ENCODE results near the gene KRTAP2-2. TPM values are rescaled to one million over a fixed set of nuclear protein-coding genes. Genes with fewer than 3 reads are reported as not detected.
"Not testable (repeated sequence)": the region's sequence is repeated elsewhere in the genome, so short reads cannot be mapped to it uniquely, and the experiment has no call there.

KRTAP2-2 gene
- total and polyA plus RNA-seq, 3 donors from 2014 or later = not detected

DNA sequence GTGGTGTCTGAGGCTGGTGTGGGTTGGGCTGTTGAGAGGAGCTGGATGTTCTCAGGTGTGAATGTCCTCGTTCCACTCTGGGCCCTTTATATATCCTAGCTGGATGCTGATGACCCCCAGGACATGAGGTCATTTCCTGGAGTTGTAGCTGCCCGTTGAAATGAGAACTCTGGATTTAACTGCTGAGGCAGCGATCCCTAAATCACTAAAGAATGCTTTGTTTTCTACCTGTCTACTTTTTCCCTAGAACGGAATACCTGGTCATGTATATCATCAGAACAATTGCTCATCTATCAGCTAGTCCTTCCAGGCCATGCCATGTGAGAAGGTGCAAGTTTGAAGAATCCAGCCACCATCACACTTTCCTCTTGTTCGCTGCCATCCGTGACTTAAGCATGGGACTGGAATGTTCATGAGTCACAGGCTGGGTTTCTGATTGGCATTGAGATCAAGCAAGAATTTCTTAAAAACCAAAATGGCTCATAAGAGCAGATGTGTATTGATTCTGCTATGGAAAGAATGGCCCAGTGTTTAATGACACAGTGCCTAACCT, 5.1 kb upstream of the KRTAP2-2 start, which contains the start of gene KRTAP2-3:
Gene KRTAP2-3, minus strand, starts transcription at position 63 of the 553 bp plus-strand sequence. CDS start 64 bp downstream, outside the sequence.
- Histone ChIP-seq H3K4me3 (no peak within 1 kb of the TSS), H3K36me3 (ENCODE audit: low read depth, missing control alignments) (no peaks in the 10 kb centered on the region), H3K4me1 (no peaks in the 10 kb centered on the region), H3K9me3 (no peaks in the 10 kb centered on the region), H3K27me3 (no peaks in the 10 kb centered on the region), H3K27ac (no peak within 1 kb of the TSS)
- 44 to 74% methylated on average over 6 of the region's 6 CpGs for WGBS, 2 donors
- intact Hi-C loops (cut with DNase I; ENCODE audit: low total_unique reads) = no loop called here
- DNase-seq = no peak
- TF ChIP-seq, protein P1, sequence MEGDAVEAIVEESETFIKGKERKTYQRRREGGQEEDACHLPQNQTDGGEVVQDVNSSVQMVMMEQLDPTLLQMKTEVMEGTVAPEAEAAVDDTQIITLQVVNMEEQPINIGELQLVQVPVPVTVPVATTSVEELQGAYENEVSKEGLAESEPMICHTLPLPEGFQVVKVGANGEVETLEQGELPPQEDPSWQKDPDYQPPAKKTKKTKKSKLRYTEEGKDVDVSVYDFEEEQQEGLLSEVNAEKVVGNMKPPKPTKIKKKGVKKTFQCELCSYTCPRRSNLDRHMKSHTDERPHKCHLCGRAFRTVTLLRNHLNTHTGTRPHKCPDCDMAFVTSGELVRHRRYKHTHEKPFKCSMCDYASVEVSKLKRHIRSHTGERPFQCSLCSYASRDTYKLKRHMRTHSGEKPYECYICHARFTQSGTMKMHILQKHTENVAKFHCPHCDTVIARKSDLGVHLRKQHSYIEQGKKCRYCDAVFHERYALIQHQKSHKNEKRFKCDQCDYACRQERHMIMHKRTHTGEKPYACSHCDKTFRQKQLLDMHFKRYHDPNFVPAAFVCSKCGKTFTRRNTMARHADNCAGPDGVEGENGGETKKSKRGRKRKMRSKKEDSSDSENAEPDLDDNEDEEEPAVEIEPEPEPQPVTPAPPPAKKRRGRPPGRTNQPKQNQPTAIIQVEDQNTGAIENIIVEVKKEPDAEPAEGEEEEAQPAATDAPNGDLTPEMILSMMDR (IDR thresholded peaks at IDR 0.05) = no peak
- TF ChIP-seq POLR2A (IDR thresholded peaks at IDR 0.05) = no peak

DNA sequence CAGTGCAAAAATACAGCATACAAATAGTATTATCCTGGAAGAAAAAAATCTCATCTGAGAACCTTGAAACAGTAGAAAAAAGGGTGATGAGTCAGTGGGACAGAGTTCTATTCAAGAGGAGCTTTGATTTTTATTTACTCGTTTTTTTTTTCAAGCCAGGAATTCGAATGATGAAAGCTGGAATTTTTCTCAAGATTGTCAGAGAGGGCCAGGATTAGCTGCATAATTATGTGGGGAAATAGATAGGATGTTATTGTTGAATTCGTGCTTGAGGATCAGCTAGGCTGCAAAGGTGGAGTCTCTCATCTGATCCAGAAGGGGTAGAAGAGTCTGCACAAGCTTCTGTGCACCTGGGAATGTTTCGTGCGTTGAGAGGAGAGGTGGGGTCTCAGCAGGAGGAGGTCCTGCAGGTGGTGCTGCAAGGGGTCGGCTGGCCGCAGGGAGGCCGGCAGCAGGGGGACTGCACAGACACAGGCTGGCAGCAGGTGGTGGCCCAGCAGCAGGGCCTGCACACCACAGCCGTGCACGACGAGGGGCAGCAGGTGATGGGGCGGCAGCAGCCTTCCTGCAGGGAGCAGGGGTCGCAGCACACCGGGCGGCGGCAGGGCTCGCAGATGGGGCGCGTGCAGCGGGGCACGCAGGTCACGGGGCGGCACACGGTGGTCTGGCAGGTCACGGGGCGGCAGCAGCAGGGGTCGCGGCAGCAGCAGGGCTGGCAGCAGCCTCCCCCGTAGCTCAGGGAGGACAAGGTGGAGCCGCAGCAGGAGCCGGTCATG, 4.4 kb upstream of the KRTAP2-2 start:
- H3K9me3 ChIP-seq; DNase-seq; intact Hi-C loops (cut with DNase I; ENCODE audit: low total_unique reads); H3K4me3 ChIP-seq; H3K27ac ChIP-seq; H3K4me1 ChIP-seq; H3K27me3 ChIP-seq; H3K36me3 ChIP-seq (ENCODE audit: low read depth, missing control alignments): not testable (repeated sequence)
- WGBS, 2 donors = 24 to 44% methylated on average over 8 to 9 of the region's 31 CpGs

DNA sequence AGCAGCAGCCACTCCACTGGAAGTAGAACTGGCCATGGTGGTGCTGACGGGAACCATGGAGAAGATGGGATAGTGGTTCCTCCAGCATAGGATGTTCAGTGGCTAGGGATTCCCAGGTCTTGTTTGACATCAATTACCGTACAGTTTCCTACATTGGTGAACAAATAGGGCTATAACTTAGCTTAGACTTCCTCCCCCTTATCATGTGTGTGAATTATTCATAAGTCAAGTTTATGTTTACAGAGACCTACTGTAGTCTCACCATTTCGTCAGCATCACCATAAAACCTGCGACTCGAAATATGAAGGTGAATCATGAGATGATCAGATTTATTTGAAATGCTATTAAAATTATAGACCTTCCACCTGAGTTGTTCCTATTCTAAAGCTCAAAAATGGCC, 3.7 kb upstream of the KRTAP2-2 start:
- TF ChIP-seq POLR2A (IDR thresholded peaks at IDR 0.05) = no peak
- TF ChIP-seq, protein P1 (IDR thresholded peaks at IDR 0.05) = no peak
- Histone ChIP-seq H3K9me3 (no peaks in the 10 kb centered on the region), H3K27ac (no peak overlapping the region), H3K4me1 (no peaks in the 10 kb centered on the region), H3K4me3 (no peak overlapping the region), H3K36me3 (ENCODE audit: low read depth, missing control alignments) (no peaks in the 10 kb centered on the region), H3K27me3 (no peaks in the 10 kb centered on the region)
- no peak for DNase-seq
- WGBS, 2 donors = 83 to 96% methylated on average over 5 of the region's 5 CpGs
- intact Hi-C loops (cut with DNase I; ENCODE audit: low total_unique reads) = no loop called here

DNA sequence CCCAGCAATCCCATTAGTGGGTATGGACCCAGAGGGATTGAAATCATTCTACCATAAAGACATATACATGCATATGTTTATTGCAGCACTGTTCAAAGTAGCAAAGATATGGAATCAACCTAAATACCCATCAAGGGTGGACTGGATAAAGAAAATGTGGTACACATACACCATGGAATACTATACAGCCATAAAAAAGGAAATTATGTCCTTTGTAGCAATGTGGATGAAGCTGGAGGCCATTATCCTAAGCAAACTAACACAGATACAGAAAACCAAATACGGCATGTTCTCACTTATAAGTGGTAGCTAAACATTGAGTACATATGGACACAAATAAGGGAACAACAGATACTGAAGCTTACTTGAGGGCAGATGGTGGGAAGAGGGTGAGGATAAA, 2.5 kb upstream of the KRTAP2-2 start:
- WGBS, 2 donors = 84 to 97% methylated on average over 1 of the region's 1 CpG
- Histone ChIP-seq H3K4me1 (no peaks in the 10 kb centered on the region), H3K36me3 (ENCODE audit: low read depth, missing control alignments) (no peaks in the 10 kb centered on the region), H3K27me3 (no peaks in the 10 kb centered on the region), H3K9me3 (no peaks in the 10 kb centered on the region), H3K27ac (no peak overlapping the region), H3K4me3 (no peak overlapping the region)
- intact Hi-C loops (cut with DNase I; ENCODE audit: low total_unique reads) = no loop called here
- DNase-seq = no peak
- no peak for TF ChIP-seq POLR2A (IDR thresholded peaks at IDR 0.05)
- TF ChIP-seq, protein P1 (IDR thresholded peaks at IDR 0.05) = no peak

DNA sequence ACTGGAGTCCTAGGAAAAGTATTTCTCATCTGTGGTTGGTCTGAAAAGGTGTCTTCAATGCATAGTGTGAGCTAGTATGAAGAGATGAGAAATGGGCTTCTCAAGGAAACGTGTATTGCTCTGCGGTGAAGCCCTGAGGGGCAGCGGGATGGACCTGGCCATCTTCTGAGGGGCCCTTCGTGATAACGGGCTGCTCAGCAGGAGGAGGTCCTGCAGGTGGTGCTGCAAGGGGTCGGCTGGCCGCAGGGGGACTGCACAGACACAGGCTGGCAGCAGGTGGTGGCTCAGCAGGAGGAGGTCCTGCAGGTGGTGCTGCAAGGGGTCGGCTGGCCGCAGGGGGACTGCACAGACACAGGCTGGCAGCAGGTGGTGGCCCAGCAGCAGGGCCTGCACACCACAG, 474 bp downstream of the KRTAP2-2 start:
- H3K4me3 ChIP-seq; H3K9me3 ChIP-seq; H3K27me3 ChIP-seq; H3K4me1 ChIP-seq; H3K27ac ChIP-seq; DNase-seq; intact Hi-C loops (cut with DNase I; ENCODE audit: low total_unique reads); H3K36me3 ChIP-seq (ENCODE audit: low read depth, missing control alignments): not testable (repeated sequence)
- WGBS, 2 donors = 56 to 77% methylated on average over 2 to 7 of the region's 9 CpGs

Measured in testis (tissue), 3 donors.